Measurements from ENCODE around the gene GPSM1. TPM values are rescaled to one million over a fixed set of nuclear protein-coding genes. Genes with fewer than 3 reads are reported as not detected.

The GPSM1 gene
- total and polyA plus RNA-seq, 11 donors: 24.1 to 80.2 (median 31.7) TPM

DNA sequence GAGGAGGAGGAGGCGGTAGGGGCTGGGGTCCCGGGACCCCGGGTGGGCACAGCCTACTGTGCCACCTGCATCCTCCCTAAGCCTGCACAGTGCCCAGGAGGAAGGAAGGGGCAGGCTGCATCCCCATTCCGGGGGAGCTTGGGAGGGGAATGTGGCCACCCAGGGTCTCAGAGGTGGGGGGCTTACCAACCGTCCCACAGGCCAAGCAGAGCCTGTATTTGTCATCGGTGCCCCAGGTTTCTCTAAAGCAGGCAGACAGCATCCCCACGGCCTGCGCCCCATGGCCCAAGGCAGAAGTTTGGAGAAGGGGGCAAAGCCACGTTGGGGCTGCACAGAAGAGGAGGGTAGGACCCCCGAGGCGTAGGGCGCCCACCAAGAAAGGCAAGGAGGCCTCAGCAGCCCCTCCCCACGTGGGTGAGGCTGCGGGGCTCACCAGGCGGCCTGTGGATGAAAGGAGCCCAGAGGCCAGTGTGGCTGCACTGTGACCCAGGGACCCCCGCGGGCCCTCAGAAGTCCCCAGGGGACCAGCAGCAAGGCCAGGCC, 507 bp upstream of the GPSM1 start:
- H3K4me3 ChIP-seq: peak overlapping the region in 11 of 12 donors; percentile 61 to 86 (median 72)
- no peaks in the 10 kb centered on the region for H3K9me3 ChIP-seq
- peaks cover 5 to 62% (median 28%) of the 10 kb centered on the region in 12 donors for H3K4me1 ChIP-seq
- no peaks in the 10 kb centered on the region for H3K27me3 ChIP-seq
- peaks cover 0 to 1% (median 0%) of the 10 kb centered on the region in 9 donors for H3K36me3 ChIP-seq
- TF ChIP-seq, protein P1, sequence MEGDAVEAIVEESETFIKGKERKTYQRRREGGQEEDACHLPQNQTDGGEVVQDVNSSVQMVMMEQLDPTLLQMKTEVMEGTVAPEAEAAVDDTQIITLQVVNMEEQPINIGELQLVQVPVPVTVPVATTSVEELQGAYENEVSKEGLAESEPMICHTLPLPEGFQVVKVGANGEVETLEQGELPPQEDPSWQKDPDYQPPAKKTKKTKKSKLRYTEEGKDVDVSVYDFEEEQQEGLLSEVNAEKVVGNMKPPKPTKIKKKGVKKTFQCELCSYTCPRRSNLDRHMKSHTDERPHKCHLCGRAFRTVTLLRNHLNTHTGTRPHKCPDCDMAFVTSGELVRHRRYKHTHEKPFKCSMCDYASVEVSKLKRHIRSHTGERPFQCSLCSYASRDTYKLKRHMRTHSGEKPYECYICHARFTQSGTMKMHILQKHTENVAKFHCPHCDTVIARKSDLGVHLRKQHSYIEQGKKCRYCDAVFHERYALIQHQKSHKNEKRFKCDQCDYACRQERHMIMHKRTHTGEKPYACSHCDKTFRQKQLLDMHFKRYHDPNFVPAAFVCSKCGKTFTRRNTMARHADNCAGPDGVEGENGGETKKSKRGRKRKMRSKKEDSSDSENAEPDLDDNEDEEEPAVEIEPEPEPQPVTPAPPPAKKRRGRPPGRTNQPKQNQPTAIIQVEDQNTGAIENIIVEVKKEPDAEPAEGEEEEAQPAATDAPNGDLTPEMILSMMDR (IDR thresholded peaks at IDR 0.05): no peak
- no peak for TF ChIP-seq POLR2A (IDR thresholded peaks at IDR 0.05)
- ATAC-seq (peak in 1 of 4 donors; percentile 13), DNase-seq (no peak)
- peak overlapping the region in 11 of 12 donors; percentile 31 to 84 (median 72) for H3K27ac ChIP-seq
- intact Hi-C loops (cut with DNase I): no loop called here
- 38 to 50% (median 41%) methylated on average over 3 to 17 of the region's 17 CpGs for WGBS, 4 donors

DNA sequence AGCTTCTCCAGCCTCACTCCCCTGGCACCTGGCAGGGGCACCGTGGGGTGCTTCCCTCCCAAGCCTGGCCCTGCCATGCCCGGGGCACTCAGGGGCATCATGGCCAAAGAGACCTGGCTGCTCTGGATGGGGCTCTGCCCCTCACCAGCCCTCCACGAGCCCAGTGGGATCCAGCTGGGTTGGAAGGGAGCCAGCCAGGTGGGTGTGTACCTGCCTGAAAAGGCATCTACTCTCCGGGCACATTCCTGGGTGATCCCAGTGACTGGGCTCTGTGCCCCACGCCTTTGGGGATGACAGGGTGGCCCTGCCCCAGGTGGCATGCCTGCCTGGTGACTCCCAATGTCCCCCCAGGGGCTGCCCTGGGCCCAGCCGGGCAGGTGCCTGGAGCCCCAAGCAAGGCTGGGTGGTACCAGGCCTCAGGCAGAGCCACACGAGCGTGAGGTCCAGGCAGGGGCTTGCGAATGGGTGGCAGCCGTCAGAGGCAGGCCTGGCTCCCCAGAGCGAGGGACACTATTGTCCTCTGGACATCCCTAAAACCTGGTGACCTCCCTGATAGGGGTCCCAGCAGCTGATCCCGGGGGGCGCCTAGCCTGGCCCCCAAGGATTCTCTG, 777 bp downstream of the GPSM1 start:
- H3K4me1 ChIP-seq: peaks cover 5 to 62% (median 28%) of the 10 kb centered on the region in 12 donors
- H3K27ac ChIP-seq: peak overlapping the region; percentile 39 to 84 (median 76)
- peaks cover 0 to 3% (median 0%) of the 10 kb centered on the region in 9 donors for H3K36me3 ChIP-seq
- intact Hi-C loops (cut with DNase I): no loop called here
- ATAC-seq (no peak), DNase-seq (peak in 1 of 5 donors; percentile 66)
- 0 to 31% (median 21%) methylated on average over 3 to 13 of the region's 13 CpGs for WGBS, 4 donors
- TF ChIP-seq, protein P1 (IDR thresholded peaks at IDR 0.05): no peak
- no peak for TF ChIP-seq POLR2A (IDR thresholded peaks at IDR 0.05)
- peak overlapping the region; percentile 48 to 86 (median 71) for H3K4me3 ChIP-seq
- H3K27me3 ChIP-seq: no peaks in the 10 kb centered on the region
- H3K9me3 ChIP-seq: no peaks in the 10 kb centered on the region

DNA sequence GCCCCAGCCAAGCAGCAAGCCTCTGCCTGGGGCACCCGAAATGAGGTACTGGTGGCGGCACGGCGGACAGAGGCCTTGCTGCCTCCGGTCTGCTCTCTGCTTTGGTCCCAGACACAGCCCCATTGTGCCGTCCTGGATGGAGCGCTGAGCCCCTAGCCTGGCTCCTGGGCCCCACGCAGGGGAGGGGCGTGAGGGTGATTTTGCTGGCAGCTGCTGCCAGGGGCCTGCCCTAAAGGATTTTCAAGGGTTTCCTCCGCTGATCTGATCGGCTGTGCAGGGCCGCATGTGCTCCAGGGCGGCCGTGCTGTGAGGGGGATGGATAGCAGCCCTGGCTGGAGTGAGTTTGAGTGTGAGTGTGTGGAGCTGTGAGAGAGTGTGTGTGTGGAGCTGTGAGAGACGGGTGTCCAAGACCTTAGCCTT, 1.3 kb downstream of the GPSM1 start:
- TF ChIP-seq, protein P1 (IDR thresholded peaks at IDR 0.05): no peak
- no peak for TF ChIP-seq POLR2A (IDR thresholded peaks at IDR 0.05)
- intact Hi-C loops (cut with DNase I): no loop called here
- Histone ChIP-seq H3K9me3 (no peaks in the 10 kb centered on the region), H3K27me3 (no peaks in the 10 kb centered on the region), H3K27ac (peak overlapping the region in 11 of 12 donors; percentile 50 to 84 (median 79)), H3K36me3 (peaks cover 0 to 3% (median 0%) of the 10 kb centered on the region in 9 donors), H3K4me1 (peaks cover 5 to 62% (median 28%) of the 10 kb centered on the region in 12 donors), H3K4me3 (peak overlapping the region in 11 of 12 donors; percentile 61 to 86 (median 72))
- peak in 1 of 5 donors; percentile 58 for DNase-seq
- ATAC-seq: peak; percentile 17 to 45 (median 36)
- WGBS, 4 donors: 18 to 32% (median 25%) methylated on average over 10 to 15 of the region's 15 CpGs

DNA sequence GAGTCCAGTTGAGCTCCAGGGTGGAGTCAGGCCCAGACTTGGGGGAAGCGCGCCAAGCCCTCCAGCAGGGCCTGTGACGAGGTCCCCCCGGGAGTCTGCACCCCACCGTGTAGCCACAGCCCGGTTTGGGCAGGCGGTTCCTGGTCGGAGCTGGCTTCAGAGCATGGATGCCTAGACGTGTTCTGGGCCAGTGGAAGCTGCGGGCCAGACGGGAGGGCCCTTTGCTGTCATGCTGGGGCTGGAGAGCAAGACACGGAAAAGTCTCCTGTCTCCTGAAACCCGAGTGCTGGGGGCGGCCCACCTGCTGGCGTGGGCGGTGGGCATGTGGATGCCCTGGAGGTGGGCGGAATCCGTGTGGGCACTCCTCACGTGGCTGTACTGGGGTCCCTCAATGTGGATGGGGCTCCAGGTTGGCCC, 1.9 kb downstream of the GPSM1 start:
- DNase-seq: peak in 1 of 5 donors; percentile 58
- intact Hi-C loops (cut with DNase I): no loop called here
- TF ChIP-seq POLR2A (IDR thresholded peaks at IDR 0.05): no peak
- TF ChIP-seq, protein P1 (IDR thresholded peaks at IDR 0.05): no peak
- Histone ChIP-seq H3K4me1 (peaks cover 5 to 60% (median 28%) of the 10 kb centered on the region in 12 donors), H3K9me3 (no peaks in the 10 kb centered on the region), H3K27ac (peak overlapping the region in 9 of 12 donors; percentile 54 to 84 (median 79)), H3K27me3 (no peaks in the 10 kb centered on the region), H3K36me3 (peaks cover 0 to 3% (median 0%) of the 10 kb centered on the region in 9 donors), H3K4me3 (peak overlapping the region in 8 of 12 donors; percentile 61 to 86 (median 71))
- no peak for ATAC-seq
- WGBS, 4 donors: 70 to 81% (median 75%) methylated on average over 12 to 19 of the region's 19 CpGs
